Measurements from ENCODE around the gene ADORA2B.

The ADORA2B gene

DNA sequence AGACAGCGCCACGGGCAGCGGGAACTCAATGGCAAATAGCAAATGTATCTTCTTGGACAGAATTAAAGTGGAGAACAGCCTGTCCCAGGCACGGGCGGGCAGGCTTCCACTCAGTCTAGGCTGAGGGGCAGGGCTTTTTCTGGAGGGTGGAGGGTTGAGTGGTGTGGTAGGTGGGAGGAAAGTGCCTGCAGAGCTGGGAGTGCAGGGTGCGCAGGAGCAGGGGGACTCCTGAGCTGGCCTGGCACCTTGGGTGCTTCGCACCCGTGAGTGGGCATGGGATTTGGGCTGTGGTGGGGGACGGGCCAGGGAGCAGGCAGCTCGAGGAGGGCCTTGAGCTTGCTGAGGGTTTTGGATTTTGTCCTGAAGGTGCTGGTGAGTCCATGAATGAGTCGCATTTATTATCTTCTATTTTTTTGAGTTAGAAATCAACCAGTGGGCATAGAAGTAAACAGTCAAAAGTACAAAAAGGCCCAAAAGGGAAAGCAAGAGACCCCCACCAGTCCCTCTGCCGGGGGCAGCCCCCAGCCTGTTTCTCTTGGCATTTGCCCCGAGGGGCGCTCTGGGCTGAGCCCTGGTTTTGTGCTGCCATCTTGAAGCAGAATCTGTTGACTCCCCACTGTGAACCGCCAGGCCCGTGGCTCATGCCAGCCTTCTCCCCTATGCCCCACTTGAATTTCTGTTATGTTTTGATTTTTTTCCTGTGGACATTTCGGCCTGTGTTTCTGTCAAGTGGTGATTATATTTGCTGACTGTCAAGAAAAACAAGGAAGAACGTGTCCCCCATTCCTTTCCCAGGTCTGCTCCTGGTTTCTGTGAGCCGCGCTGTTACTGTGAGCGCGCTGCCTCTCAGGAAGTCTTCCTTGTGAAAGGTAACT, 8.2 kb downstream of the ADORA2B start:
- in situ Hi-C loops (cut with MboI; ENCODE audit: low pct_unique_long_range_greater_than_20kb, low sequenced_read_pairs, unreplicated experiment), result no loop called here
- TF ChIP-seq, protein P1, sequence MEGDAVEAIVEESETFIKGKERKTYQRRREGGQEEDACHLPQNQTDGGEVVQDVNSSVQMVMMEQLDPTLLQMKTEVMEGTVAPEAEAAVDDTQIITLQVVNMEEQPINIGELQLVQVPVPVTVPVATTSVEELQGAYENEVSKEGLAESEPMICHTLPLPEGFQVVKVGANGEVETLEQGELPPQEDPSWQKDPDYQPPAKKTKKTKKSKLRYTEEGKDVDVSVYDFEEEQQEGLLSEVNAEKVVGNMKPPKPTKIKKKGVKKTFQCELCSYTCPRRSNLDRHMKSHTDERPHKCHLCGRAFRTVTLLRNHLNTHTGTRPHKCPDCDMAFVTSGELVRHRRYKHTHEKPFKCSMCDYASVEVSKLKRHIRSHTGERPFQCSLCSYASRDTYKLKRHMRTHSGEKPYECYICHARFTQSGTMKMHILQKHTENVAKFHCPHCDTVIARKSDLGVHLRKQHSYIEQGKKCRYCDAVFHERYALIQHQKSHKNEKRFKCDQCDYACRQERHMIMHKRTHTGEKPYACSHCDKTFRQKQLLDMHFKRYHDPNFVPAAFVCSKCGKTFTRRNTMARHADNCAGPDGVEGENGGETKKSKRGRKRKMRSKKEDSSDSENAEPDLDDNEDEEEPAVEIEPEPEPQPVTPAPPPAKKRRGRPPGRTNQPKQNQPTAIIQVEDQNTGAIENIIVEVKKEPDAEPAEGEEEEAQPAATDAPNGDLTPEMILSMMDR (IDR thresholded peaks at IDR 0.05; ENCODE audit: extremely low read depth, insufficient read depth, missing control alignments), result no peak
- no peak for DNase-seq (ENCODE audit: low spot score)

DNA sequence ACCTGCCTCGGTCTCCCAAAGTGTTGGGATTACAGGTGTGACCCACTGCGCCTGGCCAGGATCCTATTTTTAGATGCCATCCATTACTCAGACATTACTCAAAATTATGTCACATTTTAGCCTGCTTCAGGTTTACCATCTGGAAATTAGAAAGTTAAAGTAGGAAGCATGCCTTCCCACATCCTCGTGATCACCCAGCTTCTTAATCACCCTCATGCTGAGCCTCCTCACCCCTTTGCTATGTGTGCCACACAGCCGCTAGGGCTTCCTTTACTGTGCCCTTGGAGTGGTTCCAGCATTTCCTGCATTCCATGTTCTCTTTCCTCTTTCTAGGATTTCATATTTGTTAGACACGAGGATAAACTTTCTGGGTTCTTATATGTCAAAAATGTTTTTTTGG, 9.3 kb downstream of the ADORA2B start:
- DNase-seq (ENCODE audit: low spot score), result no peak
- TF ChIP-seq, protein P1 (IDR thresholded peaks at IDR 0.05; ENCODE audit: extremely low read depth, insufficient read depth, missing control alignments), result no peak
- in situ Hi-C loops (cut with MboI; ENCODE audit: low pct_unique_long_range_greater_than_20kb, low sequenced_read_pairs, unreplicated experiment), result no loop called here

DNA sequence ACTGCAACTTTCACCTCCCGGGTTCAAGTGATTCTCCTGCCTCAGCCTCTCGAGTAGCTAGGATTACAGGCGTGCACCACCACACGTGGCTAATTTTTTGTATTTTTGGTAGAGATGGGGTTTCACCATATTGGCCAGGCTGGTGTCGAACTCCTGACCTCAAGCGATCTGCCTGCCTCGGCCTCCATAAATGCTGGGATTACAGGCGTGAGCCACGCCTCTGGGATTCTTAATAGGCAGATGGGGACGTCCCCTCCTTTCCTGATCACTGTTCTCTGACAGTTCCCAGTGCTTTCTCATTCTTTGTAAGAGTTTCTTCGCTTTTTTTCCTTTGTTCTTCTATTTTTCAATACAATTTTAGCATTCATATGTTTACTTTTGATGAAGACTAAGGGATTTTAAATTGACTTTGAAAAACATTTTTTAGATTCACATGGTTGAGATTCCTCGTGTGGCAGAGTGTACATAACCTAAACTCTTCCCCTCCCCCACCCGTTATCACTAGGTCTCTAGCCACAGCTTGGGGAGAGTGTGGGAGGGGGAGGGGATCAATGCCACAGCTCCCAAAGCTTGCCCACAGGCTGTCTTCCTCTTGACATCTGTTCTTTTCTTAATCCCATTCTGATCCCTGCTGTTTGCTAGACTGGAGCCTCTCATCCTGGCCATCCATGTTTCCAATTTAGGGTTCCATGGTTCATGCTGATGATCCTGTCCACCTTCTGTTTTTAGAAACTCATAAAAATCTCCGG, 11.0 kb downstream of the ADORA2B start:
- in situ Hi-C loops (cut with MboI; ENCODE audit: low pct_unique_long_range_greater_than_20kb, low sequenced_read_pairs, unreplicated experiment), result no loop called here
- no peak for DNase-seq (ENCODE audit: low spot score)
- TF ChIP-seq, protein P1 (IDR thresholded peaks at IDR 0.05; ENCODE audit: extremely low read depth, insufficient read depth, missing control alignments), result no peak

DNA sequence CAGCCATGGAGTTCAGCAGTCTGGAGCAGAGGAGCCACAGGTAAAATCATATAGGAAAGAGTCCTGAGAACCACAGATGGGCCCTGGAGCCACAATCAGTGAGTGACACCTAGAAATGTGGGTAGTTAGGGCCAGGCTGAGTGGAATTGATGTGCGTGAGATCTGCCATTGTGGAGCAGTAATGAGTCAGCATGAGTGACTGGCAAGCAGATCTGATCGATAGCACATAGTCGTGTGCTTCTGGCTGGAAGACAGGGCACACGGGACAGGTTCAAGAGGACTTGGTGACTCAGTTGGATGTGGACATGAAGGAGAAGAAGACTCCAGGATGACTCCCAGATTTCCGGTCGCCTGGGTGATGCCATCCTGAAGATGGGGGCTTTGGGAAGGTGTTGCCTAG, 12.3 kb downstream of the ADORA2B start:
- TF ChIP-seq, protein P1 (IDR thresholded peaks at IDR 0.05; ENCODE audit: extremely low read depth, insufficient read depth, missing control alignments), result no peak
- in situ Hi-C loops (cut with MboI; ENCODE audit: low pct_unique_long_range_greater_than_20kb, low sequenced_read_pairs, unreplicated experiment), result no loop called here
- DNase-seq (ENCODE audit: low spot score), result no peak

DNA sequence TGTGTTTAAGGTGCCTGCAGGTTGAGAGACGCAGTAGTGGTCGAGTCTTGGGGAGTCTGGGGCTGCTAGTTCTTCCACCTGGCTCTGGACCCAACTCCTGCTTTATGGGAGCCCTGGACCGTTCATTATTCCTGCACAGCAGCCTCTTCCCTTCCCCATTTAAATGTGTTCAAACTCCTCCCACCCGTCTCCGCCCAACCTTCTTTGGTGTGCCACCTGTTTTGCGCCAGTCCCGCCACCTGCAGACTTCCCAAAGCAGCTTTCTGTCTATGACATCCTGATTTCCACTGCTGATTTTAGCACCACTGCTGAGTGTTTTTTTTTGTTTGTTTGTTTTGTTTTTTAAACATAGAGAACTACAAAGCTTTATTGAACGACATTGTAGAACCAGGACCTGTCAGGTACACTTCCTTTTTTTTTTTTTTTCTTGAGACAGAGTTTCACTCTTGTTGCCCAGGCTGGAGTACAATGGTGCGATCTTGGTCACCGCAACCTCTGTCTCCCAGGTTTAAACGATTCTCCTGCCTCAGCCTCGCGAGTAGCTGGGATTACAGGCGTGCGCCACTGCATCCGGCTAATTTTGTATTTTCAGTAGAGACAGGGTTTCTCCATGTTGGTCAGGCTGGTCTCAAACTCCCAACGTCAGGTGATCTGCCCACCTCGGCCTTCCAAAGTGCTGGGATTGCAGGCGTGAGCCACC, 12.8 kb downstream of the ADORA2B start:
- DNase-seq (ENCODE audit: low spot score), result no peak
- TF ChIP-seq, protein P1 (IDR thresholded peaks at IDR 0.05; ENCODE audit: extremely low read depth, insufficient read depth, missing control alignments), result no peak
- in situ Hi-C loops (cut with MboI; ENCODE audit: low pct_unique_long_range_greater_than_20kb, low sequenced_read_pairs, unreplicated experiment), result no loop called here

DNA sequence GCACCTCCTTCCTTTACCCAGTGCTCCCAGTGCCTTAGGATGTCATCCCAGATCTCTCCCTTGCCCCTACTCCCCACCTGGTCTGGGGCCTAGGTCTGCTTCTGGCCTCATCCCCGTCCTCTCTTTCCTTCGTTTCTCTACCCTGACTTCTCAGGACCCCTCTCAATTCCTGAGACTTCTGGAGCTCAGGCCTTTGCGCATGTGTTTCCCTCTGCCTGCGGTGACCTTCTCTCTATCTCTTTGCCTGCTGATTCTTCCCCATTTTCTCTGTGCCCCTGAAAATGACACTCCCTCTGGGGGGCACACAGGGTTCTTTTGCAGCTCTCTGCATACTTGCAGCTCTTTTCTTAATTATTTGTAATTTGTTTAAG, 13.5 kb downstream of the ADORA2B start:
- in situ Hi-C loops (cut with MboI; ENCODE audit: low pct_unique_long_range_greater_than_20kb, low sequenced_read_pairs, unreplicated experiment), result no loop called here
- TF ChIP-seq, protein P1 (IDR thresholded peaks at IDR 0.05; ENCODE audit: extremely low read depth, insufficient read depth, missing control alignments), result no peak
- no peak for DNase-seq (ENCODE audit: low spot score)
